Measurements from ENCODE around the gene NSF.
"Not testable (repeated sequence)": the region's sequence is repeated elsewhere in the genome, so short reads cannot be mapped to it uniquely, and the experiment has no call there.

The NSF gene

DNA sequence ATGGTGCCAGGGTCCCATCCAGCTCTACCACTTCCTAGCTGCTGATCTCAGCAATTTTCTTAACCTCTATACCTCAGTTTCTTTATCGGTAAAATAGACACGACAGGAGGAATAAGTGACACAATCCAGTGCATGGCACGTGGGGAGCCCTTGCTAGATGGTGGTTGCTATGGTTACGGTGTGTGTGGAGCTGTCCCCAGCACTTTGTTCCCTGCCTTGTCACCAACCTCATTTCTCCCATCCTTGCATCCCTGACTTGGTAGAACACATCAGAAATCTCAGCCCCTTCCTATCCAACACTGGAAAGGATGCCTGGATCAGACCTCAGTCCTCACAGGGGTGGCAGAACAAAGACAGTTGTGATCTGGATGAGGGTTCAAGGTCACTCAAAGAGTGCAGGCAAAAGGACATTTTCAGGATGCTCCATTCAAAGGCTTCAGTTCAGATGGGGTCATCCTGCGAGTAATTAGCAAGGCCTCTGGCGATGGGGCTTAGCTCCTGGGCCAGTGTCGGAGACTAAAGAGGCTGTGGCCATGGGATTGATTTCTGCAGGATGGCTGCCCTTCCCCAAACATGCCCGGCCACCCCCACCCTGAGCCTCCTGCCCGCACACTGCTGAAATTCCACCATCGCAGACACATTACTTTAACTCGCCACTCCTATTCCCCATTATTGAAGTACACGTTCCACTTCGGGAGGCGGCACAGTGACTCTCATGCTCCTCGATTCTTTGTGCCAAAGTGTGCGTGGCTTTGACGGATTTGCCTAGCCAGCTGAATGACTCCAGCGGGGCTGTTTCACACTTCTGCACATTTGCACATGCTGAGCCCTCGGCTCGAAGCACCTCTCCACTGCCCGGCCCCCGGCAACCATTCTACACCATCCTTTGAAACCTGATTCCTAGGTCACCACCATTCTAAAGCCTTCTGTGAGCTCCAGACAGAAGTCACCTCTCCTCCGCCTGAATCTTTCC is 187.8 kb downstream of the NSF start:
- no peak for DNase-seq

GRCh38 chr17:46780003-46780373 is 189.5 kb downstream of the NSF start:
- DNase-seq = no peak

DNA sequence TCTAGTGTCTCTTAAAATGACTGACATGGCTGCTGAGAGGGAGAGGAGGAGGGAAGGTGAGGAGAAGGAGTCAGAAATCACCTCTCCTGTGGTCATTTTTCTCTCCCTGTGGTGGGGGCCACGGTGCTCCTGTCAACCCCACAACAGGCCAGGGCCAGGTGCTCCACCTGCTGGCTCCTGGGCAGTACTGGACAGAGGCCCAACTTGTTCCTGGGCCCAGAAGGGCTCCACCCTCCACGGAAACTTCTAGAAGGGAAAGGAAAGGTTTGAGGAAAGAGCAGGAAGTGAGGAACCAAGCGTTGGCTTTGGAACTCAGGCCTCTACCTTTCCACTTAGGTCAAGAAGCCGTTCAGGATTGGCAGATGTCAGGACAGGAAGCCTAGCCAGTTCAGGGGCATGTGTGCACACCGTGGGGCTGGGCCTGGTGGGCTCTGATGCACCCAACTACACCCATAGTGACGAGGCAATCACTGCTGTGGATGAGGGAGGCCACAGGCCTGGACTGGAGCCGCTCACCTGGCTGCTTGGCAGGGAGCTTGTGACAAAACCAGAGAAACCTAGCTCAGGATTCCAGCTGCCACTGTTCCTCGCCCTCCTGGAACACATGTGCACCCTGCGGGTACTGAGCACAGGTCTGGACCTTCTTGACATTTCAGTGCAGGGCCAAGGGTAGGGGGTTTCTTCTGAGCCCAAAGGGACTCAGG is 191.9 kb downstream of the NSF start:
- no peak for DNase-seq

- DNase-seq = no peak
These were observed 192.6 kb downstream of the NSF start for GRCh38 chr17:46783031-46783593.

DNA sequence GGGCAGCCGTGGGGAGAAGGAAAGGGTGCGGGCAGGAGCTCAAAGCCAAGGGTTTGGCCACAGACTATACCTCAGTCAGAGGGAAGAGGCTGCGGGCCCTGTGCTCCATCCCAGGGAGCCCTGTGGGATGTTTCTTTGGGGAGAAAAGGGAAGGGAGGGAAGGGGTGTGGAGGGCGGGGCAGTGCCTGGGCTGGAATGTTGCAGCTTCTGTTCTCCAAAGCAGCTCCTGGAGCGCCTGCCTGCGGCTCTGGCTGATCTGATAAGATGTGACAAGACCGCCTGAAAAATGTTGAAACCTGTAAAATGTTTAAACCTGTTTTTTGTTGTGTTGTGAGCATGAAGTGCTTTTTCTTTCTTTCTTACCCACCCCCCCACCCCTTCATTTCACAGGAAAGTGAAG is 195.2 kb downstream of the NSF start:
- no peak for DNase-seq

- DNase-seq = no peak
These were observed 197.0 kb downstream of the NSF start for GRCh38 chr17:46787478-46787877.

DNA sequence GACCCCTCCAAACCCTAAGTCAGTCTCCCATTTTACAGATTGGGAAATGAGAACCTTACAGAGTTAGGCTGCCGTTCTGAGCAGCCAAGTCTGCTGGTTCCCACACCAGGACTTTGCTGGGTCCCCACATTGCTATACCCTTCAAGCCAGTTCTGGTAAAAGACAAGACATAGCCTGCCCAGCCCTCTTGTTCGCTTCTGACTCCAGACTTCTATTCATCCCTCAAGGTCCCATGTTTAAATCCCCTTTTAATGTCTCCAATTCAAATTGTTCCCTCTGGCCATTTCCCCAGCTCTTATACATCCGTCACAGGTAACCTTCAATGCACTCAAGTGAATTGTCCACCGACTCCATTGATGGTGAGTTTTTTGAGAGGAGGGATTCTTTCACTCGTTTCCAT is 197.8 kb downstream of the NSF start:
- DNase-seq = no peak

- no peak for DNase-seq
These were observed 198.3 kb downstream of the NSF start for GRCh38 chr17:46788796-46789195.

DNA sequence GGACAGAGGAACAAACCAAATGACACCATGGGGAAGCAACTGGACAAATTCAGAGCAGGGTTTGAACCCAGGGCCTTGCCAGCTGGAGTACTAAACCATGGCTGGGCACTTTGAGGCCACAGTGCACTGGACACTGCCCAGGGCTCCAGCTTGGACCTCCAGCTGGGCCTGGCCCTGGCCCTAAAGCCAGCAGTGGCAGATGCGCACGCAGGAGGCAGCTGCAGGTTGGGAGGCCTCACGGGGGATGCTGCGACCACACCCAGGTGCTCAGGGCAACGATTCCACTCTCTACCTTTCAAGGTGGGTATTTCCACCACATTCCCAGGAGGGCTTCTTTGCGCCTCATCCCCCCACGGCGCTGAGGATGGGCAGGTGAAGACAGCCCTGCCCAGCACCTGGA is 199.1 kb downstream of the NSF start:
- no peak for DNase-seq

- no peak for DNase-seq
These were observed 199.7 kb downstream of the NSF start for GRCh38 chr17:46790216-46790615.

DNA sequence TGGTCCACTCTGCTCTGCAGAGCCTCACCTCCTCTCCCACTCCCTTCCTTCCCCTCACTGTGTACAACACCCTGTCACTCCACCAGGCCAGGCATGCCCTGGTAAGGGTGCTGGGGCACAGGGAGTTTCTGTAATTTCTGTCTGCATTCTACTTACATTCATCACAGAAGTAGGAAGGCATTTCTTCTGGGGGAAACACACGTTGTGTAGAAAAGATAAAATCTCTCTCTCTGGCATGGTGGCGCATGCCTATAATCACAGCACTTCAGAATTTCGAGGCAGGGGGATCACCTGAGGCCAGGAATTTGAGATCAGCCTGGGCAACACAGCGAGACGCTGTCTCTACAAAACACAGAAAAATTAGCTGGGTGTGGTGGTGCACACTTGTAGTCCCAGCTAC is 201.1 kb downstream of the NSF start:
- DNase-seq = no peak

DNA sequence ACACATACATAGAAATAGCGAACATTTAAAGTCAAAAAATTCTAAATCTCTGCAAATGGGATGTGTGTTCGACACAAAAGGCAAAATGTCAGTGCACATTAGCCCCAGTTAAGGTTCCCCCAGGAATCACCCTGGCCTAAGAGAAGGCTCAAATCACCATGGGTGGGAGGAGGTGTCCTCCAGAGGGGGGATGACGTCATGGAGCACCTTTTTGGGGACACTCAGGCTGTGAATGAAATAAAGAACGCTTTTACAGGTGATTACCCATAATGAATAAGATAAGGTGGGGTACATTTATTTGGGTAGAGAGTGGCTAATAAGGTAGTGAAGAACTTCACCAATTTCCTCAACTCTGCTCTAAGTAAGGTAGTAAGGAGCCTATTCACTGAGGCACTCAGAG is 201.6 kb downstream of the NSF start:
- DNase-seq = no peak

DNA sequence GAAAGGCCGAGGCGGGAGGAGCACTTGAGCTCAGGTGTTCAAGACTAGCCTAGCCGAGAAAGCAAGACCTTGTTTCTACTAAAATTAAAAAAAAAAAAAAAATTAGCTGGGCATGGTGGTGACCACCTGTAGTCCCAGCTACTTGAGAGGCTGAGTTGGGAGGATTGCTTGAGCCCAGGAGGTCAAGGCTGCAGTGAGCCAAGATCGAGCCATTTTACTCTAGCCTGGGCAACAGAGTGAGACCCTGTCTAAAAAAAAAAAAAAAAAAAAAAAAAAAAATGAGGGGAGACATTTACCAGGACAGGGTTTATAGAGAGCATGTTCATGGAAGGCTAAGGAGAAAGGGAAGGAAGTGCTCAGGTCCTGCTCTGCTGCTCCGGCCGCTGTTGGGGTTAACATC is 202.6 kb downstream of the NSF start:
- not testable (repeated sequence) for DNase-seq

- no peak for DNase-seq
These were observed 203.1 kb downstream of the NSF start for GRCh38 chr17:46793541-46793940.

DNA sequence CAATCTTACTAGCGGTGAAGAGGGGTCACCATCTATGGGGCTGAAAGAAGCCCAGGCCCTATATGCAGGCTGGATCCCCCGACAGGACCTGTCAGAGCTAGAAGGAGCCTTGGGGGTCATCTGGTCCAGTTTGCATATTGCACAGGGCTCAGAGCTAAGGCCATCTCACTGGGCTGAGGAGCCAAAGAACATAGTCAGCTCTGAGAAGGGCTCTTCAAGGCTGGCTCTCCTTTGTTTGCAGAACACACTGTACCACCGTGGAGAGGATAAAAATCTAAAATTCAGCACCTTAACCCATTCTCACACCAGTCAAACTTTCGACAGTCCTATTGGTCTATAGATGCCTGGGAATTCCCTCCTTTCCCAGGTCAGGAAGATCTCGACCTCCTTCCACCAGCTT is 203.8 kb downstream of the NSF start:
- DNase-seq = no peak

- no peak for DNase-seq
These were observed 205.0 kb downstream of the NSF start for GRCh38 chr17:46795379-46795952.

- no peak for DNase-seq
These were observed 205.6 kb downstream of the NSF start for GRCh38 chr17:46796084-46796483.

DNA sequence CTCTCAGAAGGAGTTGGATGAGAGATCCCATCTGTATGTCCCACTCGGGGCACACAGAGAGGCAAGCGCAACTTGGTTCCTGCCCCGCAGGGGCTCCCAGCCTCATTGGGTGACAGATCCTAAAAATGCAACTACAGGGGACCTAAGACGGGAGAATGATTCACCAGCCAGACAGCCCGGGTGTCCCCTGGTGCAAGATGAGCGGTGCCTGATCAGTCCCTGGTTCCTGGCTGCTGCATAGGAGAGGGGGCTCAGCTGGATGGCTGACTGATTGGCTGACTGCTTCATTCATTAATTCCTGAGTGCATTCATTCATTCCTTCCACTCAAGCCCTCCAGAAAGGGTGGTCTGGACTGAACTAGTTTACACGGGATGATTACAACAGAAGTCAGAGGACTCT is 206.1 kb downstream of the NSF start:
- no peak for DNase-seq

DNA sequence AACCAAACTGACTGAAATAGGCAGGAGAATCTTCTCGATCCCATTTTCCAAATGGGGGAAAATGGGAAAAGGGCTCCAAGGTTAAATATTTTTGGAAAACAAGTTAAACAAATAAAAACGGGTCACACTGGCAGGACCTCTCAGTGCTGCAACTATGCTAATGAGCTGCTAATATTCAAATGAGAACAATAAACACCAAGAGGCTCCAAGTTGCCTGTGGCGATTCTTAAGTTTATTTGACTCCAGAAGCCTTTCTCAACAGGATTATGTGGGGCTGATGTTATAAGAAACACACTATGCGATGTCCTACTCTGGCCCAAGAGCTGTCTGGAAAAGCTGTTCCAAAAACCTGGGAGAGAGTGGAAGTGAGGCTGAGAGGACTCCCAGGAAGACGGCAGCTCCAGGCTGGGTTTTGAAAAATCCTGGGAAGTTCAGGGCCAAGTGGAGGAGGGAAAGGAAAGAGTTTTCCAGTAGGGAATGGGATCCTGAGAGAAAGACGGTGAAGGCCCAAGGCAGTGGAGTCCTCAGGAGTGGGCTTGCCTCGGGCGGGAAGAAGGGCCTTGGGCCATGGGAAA is 206.6 kb downstream of the NSF start:
- no peak for DNase-seq

- DNase-seq = no peak
These were observed 210.1 kb downstream of the NSF start for GRCh38 chr17:46800573-46800972.

- no peak for DNase-seq
These were observed 212.3 kb downstream of the NSF start for GRCh38 chr17:46802800-46803199.

DNA sequence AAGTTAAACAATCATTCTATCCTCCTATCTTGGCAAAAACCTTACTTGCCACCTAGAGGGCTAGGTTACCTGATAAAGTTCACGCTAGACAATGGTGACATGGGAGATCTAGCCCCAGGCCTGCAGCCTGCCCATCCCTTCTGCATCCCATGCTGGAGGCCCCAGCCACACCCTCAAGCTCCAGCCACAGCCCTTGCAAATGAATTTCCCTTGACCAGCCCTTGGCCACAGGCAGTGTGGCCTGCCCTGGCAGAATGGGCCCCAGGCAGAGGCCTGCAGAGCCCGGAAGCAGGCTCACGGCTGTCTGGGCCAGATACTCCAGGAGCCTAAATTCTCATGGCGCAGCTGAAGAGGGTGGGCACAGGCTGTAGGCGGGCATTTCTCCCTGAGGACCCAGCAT is 213.1 kb downstream of the NSF start:
- no peak for DNase-seq

GRCh38 chr17:46805771-46806170 is 215.3 kb downstream of the NSF start:
- DNase-seq = no peak

Data from stimulated activated naive CD4-positive, alpha-beta T cell (primary cell).